ENCODE measurements around the gene MYH6. TPM values are rescaled to one million over a fixed set of nuclear protein-coding genes. Genes with fewer than 3 reads are reported as not detected.

Gene MYH6
- total RNA-seq = not detected in 2 replicates

GRCh38 chr14:23407516-23408306, at the start of gene MYH6:
Gene MYH6, minus strand, starts transcription at chr14:23408273. Its CDS starts 1,050 bp downstream, at chr14:23407223.

GRCh38 chr14:23435543-23436326, 27.7 kb upstream of the MYH6 start, which contains the start of gene MYH7:
Gene MYH7, minus strand, starts transcription at chr14:23435660. Its CDS starts 1,928 bp downstream, at chr14:23433732.

GRCh38 chr14:23376482-23377197, 31.4 kb downstream of the MYH6 start, which contains the start of gene CMTM5:
Gene CMTM5, plus strand, starts transcription at chr14:23377046. Its CDS starts 206 bp downstream, at chr14:23377252.

GRCh38 chr14:23372509-23372908, 35.6 kb downstream of the MYH6 start, which contains the start of gene IL25:
Gene IL25, plus strand, starts transcription at chr14:23372809.

GRCh38 chr14:23365036-23365731, 42.9 kb downstream of the MYH6 start, which contains the start of gene EFS:
Gene EFS, minus strand, starts transcription at chr14:23365172. Its CDS starts 147 bp downstream, at chr14:23365025.

GRCh38 chr14:23352506-23353432, 55.3 kb downstream of the MYH6 start, which contains the start of gene SLC22A17:
Gene SLC22A17, minus strand, starts transcription at chr14:23352887.

Other genes with a start within 250 kb of the MYH6 start
- gene SLC7A8, start 224.6 kb downstream of the MYH6 start, total RNA-seq = 12.0 and 19.0 TPM in 2 replicates
- gene RNF212B, start 170.3 kb downstream of the MYH6 start, total RNA-seq = not detected in 2 replicates
- gene HOMEZ, start 122.1 kb downstream of the MYH6 start, total RNA-seq = 12.8 and 15.2 TPM in 2 replicates
- 2.4 and 7.5 TPM in 2 replicates for gene PPP1R3E, start 105.4 kb downstream of the MYH6 start, total RNA-seq
- gene BCL2L2, start 101.4 kb downstream of the MYH6 start, total RNA-seq = 15.5 and 21.9 TPM in 2 replicates
- 41.6 and 51.3 TPM in 2 replicates for gene PABPN1, start 86.8 kb downstream of the MYH6 start, total RNA-seq
- gene SLC22A17, start 55.4 kb downstream of the MYH6 start, total RNA-seq = 3.8 and 5.4 TPM in 2 replicates
- 15.0 and 23.2 TPM in 2 replicates for gene EFS, start 43.1 kb downstream of the MYH6 start, total RNA-seq
- gene IL25, start 35.5 kb downstream of the MYH6 start, total RNA-seq = not detected in 2 replicates
- gene CMTM5, start 31.2 kb downstream of the MYH6 start, total RNA-seq = not detected in 2 replicates
- not detected in 2 replicates for gene MYH7, start 27.4 kb upstream of the MYH6 start, total RNA-seq
- 29.1 and 30.3 TPM in 2 replicates for gene NGDN, start 61.4 kb upstream of the MYH6 start, total RNA-seq
- 0.21 and 2.0 TPM in 2 replicates for gene ZFHX2, start 143.5 kb upstream of the MYH6 start, total RNA-seq
- gene THTPA, start 148.0 kb upstream of the MYH6 start, total RNA-seq = 4.9 and 13.4 TPM in 2 replicates
- gene AP1G2, start 159.5 kb upstream of the MYH6 start, total RNA-seq = 57.8 and 73.3 TPM in 2 replicates
- not detected in 2 replicates for gene JPH4, start 170.5 kb upstream of the MYH6 start, total RNA-seq
- 0.19 and 0.21 TPM in 2 replicates for gene DHRS2, start 228.1 kb upstream of the MYH6 start, total RNA-seq